IMR-90 (cell line): ENCODE measurements around the gene STUM. TPM values are rescaled to one million over a fixed set of nuclear protein-coding genes. Genes with fewer than 3 reads are reported as not detected.

Source experiments
- ATAC-seq: fragments of 200-7000 bp; cut with Tn5 transposase; 2 replicates; pipeline ENCODE4 v1.9.1; 2020; ENCODE audit warnings: low read depth, mild to moderate bottlenecking, moderate library complexity
- BruUV-seq: library from RNA; stranded (reverse); fragments of 400-500 nt; replicated peaks from 2 replicates; lab custom pipeline; 2021; lab: Mats Ljungman, UMichigan
- CTCF ChIA-PET: fragments of 300-600 bp; formaldehyde crosslinking; extraction: SDS; loops from one replicate; lab custom pipeline; 2021; ENCODE audit warnings: antibody characterized with exemption; lab: Yijun Ruan, JAX
- POLR2A ChIA-PET: fragments of 300-600 bp; sonication (Branson Sonifier 250); formaldehyde crosslinking; loops from one replicate; lab custom pipeline; 2022; ENCODE audit warnings: antibody characterized with exemption; ENCODE audit not compliant: unreplicated experiment; lab: Charles Lee
- DNase-seq: peaks from one replicate; pipeline ENCODE4 v3.0.0; 2013
- H2AFZ ChIP-seq: replicated peaks from 2 replicates; pipeline ENCODE3; 2013; ENCODE audit warnings: low read length, mild to moderate bottlenecking; ENCODE audit not compliant: poor library complexity
- H2AK5ac ChIP-seq: 2 replicates; pipeline ENCODE4 v1.6.1; 2013; ENCODE audit warnings: low read depth, low read length, inconsistent platforms
- H2AK9ac ChIP-seq: replicated peaks from 2 replicates; pipeline ENCODE3; 2013; ENCODE audit warnings: mild to moderate bottlenecking, low read depth, low read length, moderate library complexity; ENCODE audit not compliant: poor library complexity
- H2BK120ac ChIP-seq: 2 replicates; pipeline ENCODE4 v1.6.1; 2013; ENCODE audit warnings: low read depth, low read length, inconsistent platforms
- H2BK15ac ChIP-seq: 3 replicates; pipeline ENCODE4 v1.6.1; 2013; ENCODE audit warnings: low read depth, low read length, inconsistent platforms
- H2BK20ac ChIP-seq: 2 replicates; pipeline ENCODE4 v1.6.1; 2013; ENCODE audit warnings: low read depth, mild to moderate bottlenecking, inconsistent platforms, low read length, moderate library complexity
- H2BK5ac ChIP-seq: 2 replicates; pipeline ENCODE4 v1.6.1; 2013; ENCODE audit warnings: mild to moderate bottlenecking, low read depth, low read length, inconsistent platforms; ENCODE audit not compliant: poor library complexity, severe bottlenecking
- H3K14ac ChIP-seq: replicated peaks from 2 replicates; pipeline ENCODE4 v1.6.1; 2013; ENCODE audit warnings: low read depth, low read length, inconsistent platforms
- H3K18ac ChIP-seq: 2 replicates; pipeline ENCODE4 v1.6.1; 2013; ENCODE audit warnings: low read depth, low read length, control low read depth
- H3K23ac ChIP-seq: 2 replicates; pipeline ENCODE4 v1.6.1; 2013; ENCODE audit warnings: low read depth, low read length, inconsistent platforms
- H3K27ac ChIP-seq: 2 replicates; pipeline ENCODE4 v1.5.1; 2013; ENCODE audit warnings: mild to moderate bottlenecking, control low read depth, low read length; ENCODE audit not compliant: insufficient read depth
- H3K27me3 ChIP-seq: 2 replicates; pipeline ENCODE4 v1.6.1; 2013; ENCODE audit warnings: low read length; ENCODE audit not compliant: control insufficient read depth, insufficient read depth
- H3K36me3 ChIP-seq: 2 replicates; pipeline ENCODE4 v1.6.1; 2013; ENCODE audit warnings: low read length, mixed read lengths; ENCODE audit not compliant: control insufficient read depth, insufficient read depth
- H3K4ac ChIP-seq: 2 replicates; pipeline ENCODE4 v1.6.1; 2013; ENCODE audit warnings: low read depth, low read length, inconsistent platforms
- H3K4me1 ChIP-seq: 2 replicates; pipeline ENCODE4 v1.6.1; 2013; ENCODE audit warnings: low read length, mixed read lengths; ENCODE audit not compliant: control insufficient read depth, insufficient read depth
- H3K4me2 ChIP-seq: 2 replicates; pipeline ENCODE4 v1.6.1; 2013; ENCODE audit warnings: low read depth, mild to moderate bottlenecking, control low read depth, low read length, moderate library complexity
- H3K4me3 ChIP-seq: 2 replicates; pipeline ENCODE4 v1.5.1; 2013; ENCODE audit warnings: low read depth, mild to moderate bottlenecking, control low read depth, low read length, moderate library complexity; ENCODE audit not compliant: insufficient read depth
- H3K56ac ChIP-seq: 2 replicates; pipeline ENCODE4 v1.6.1; 2013; ENCODE audit warnings: low read length, inconsistent platforms; ENCODE audit not compliant: insufficient read depth; ENCODE audit errors: extremely low read depth
- H3K79me1 ChIP-seq, 2 experiments: 2 replicates each; pipeline ENCODE4 v1.6.1; 2013; ENCODE audit warnings: low read length in 2 of 2, inconsistent platforms in 1 of 2, low read depth in 1 of 2
- H3K9ac ChIP-seq: 2 replicates; pipeline ENCODE4 v1.6.1; 2013; ENCODE audit warnings: low read depth, low read length, control low read depth
- H3K9me1 ChIP-seq: 2 replicates; pipeline ENCODE4 v1.6.1; 2013; ENCODE audit warnings: low read length, inconsistent platforms; ENCODE audit not compliant: insufficient read depth
- H3K9me3 ChIP-seq: 2 replicates; pipeline ENCODE4 v1.6.1; 2013; ENCODE audit warnings: low read length; ENCODE audit not compliant: control insufficient read depth, insufficient read depth
- H4K20me1 ChIP-seq: 2 replicates; pipeline ENCODE4 v1.6.1; 2013; ENCODE audit warnings: low read length, inconsistent platforms; ENCODE audit not compliant: insufficient read depth
- H4K5ac ChIP-seq: 2 replicates; pipeline ENCODE4 v1.6.1; 2013; ENCODE audit warnings: mild to moderate bottlenecking, low read depth, low read length, control low read depth
- H4K8ac ChIP-seq, 2 experiments: 2 replicates each; pipeline ENCODE4 v1.6.1; 2013; ENCODE audit warnings: low read depth in 2 of 2, low read length in 2 of 2, control low read depth in 1 of 2, inconsistent platforms in 1 of 2
- H4K91ac ChIP-seq: 2 replicates; pipeline ENCODE4 v1.6.1; 2013; ENCODE audit warnings: low read depth, low read length, inconsistent platforms; ENCODE audit not compliant: insufficient read depth
- CEBPB ChIP-seq: IDR thresholded peaks from 2 replicates; pipeline ENCODE4 v1.6.1; 2012; ENCODE audit warnings: low read depth, low read length, improper control_type of control experiment
- MAFK ChIP-seq: IDR thresholded peaks from 2 replicates; pipeline ENCODE4 v1.6.1; 2012; ENCODE audit warnings: low read depth, low read length, improper control_type of control experiment
- MXI1 ChIP-seq: IDR thresholded peaks from 2 replicates; pipeline ENCODE4 v1.6.1; 2012; ENCODE audit warnings: low read depth, mild to moderate bottlenecking, low read length, moderate library complexity, borderline replicate concordance
- NFE2L2 ChIP-seq: fragments of 150-350 bp; IDR thresholded peaks from 2 replicates; pipeline ENCODE4 v1.6.1; 2016; ENCODE audit warnings: low read depth, mild to moderate bottlenecking, low read length
- WGBS, 2 experiments: methylation state at CpG; one replicate each; pipeline versions ENCODE4 v1.1.5 to v1.1.7; 2013; ENCODE audit warnings: missing lambda C conversion rate in 2 of 2; ENCODE audit not compliant: insufficient read length in 1 of 2; ENCODE audit errors: extremely low coverage in 2 of 2; 5-methylcytosine and 5-hydroxymethylcytosine counted together
- dilution Hi-C: fragments of 300-500 bp; cut with HindIII; formaldehyde crosslinking; loops from one replicate; pipeline ENCODE4 v1.14.3; 2018; ENCODE audit warnings: low sequenced_read_pairs; ENCODE audit not compliant: unreplicated experiment
- in situ Hi-C: fragments of 300-500 bp; cut with MboI; formaldehyde crosslinking; loops from 3 replicates; pipeline ENCODE4 v1.14.3; 2019; ENCODE audit warnings: low sequenced_read_pairs, inconsistent platforms, mixed read lengths
- intact Hi-C: fragments of 100-400 bp; cut with micrococcal nuclease; formaldehyde crosslinking; loops from 2 replicates; pipeline ENCODE4 v1.10.0; 2022
- polyA plus RNA-seq, 3 experiments: library from polyadenylated mRNA; depleted of rRNA; stranded (reverse); fragments of >200 nt; gene quantifications; 2 replicates each; pipeline ENCODE4 v1.2.3, GENCODE V29; 2012; ENCODE audit warnings: low replicate concordance in 1 of 3
- total RNA-seq: library from RNA; depleted of rRNA; stranded (reverse); fragments of >200 nt; gene quantifications from 2 replicates; pipeline ENCODE4 v1.2.3, GENCODE V29; 2012
- TF ChIP-seq, protein P1 (sequence below): fragments of 150-350 bp; IDR thresholded peaks from 2 replicates; pipeline ENCODE4 v1.6.1; 2017; ENCODE audit warnings: mild to moderate bottlenecking, antibody characterized with exemption, low read length, low read depth

STUM gene
- total and polyA plus RNA-seq, 2 of the 4 experiments (the other 2 are of a cell fraction), result not detected

DNA sequence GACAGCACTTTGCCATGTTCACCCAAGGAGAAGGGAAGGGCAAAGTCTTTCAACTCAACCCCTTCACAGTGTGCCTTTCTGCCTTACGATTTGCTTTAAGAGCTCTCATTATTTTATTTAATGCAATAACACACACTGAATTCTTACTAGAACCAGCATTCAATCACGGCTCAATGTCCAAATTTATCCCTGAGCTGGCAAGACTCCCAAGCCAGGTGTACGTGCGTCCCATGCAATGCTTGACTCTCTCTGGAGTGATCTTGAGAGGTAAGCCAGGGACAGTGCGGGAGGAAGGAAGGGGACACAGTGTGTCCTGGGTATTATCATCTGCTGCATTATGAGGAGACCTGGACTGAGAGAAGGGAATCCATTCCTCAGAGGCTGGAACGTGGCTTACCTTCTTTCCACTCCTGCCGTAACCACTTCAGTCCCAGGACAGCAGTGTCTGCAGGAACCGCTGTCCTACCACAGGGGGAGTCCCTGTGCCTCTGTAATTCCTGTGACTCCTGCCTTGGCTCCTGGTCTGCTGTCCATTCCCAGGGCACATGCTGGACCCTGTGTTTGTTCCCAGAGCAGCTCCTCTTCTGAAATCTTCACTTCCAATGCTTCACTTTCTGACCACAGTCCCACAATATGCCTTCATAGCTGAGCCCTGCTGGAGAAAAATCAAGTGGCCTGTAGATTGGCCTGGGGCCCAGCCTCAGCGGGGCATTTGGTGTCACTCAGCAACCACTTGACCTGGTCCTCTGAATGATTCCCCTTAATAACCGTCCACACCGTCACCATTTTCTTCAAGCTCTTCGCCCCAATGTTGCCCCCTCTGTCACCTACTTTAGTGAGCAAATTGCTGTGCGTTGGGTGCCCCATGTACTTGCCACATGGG, 28.6 kb upstream of the STUM start:
- Histone ChIP-seq H3K4me2 (no peak overlapping the region), H3K56ac (no peak overlapping the region), H3K4ac (no peak overlapping the region), H3K9ac (no peak overlapping the region), H2BK5ac (no peak overlapping the region), H4K5ac (no peak overlapping the region), H3K4me3 (no peak overlapping the region), H3K9me3 (no peaks in the 10 kb centered on the region), H3K27me3 (peaks cover 18% of the 10 kb centered on the region), H2AK5ac (no peak overlapping the region), H2AK9ac (no peak overlapping the region), H3K9me1 (no peaks in the 10 kb centered on the region), H3K4me1 (no peaks in the 10 kb centered on the region), H3K36me3 (no peaks in the 10 kb centered on the region), H3K14ac (no peak overlapping the region), H2BK120ac (no peak overlapping the region), H3K18ac (no peak overlapping the region), H2BK15ac (no peak overlapping the region), H4K20me1 (no peaks in the 10 kb centered on the region), H4K8ac (no peak overlapping the region), H2BK20ac (no peak overlapping the region), H3K27ac (no peak overlapping the region), H4K91ac (no peak overlapping the region), H2AFZ (no peak overlapping the region), H3K79me1 (no peaks in the 10 kb centered on the region), H3K23ac (no peak overlapping the region)
- in situ Hi-C loops (no loop called here), dilution Hi-C loops (no loop called here), intact Hi-C loops (no loop called here)
- CTCF ChIA-PET, result no interaction called here
- no TSS peak for BruUV-seq
- POLR2A ChIA-PET, result no interaction called here
- no peak for DNase-seq
- ATAC-seq, result no peak
- 40% methylated on average over 1 of the region's 13 CpGs; no CpG with 5 or more reads in 1 of the 2 experiments for WGBS, 2 experiments
- TF ChIP-seq, protein P1, sequence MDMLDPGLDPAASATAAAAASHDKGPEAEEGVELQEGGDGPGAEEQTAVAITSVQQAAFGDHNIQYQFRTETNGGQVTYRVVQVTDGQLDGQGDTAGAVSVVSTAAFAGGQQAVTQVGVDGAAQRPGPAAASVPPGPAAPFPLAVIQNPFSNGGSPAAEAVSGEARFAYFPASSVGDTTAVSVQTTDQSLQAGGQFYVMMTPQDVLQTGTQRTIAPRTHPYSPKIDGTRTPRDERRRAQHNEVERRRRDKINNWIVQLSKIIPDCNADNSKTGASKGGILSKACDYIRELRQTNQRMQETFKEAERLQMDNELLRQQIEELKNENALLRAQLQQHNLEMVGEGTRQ, result no peak
- TF ChIP-seq MAFK, result no peak
- no peak for TF ChIP-seq MXI1
- no peak for TF ChIP-seq NFE2L2
- TF ChIP-seq CEBPB, result no peak
